HG02870 (cell line): ENCODE measurements around the gene KAT7.
"Not testable (repeated sequence)": the region's sequence is repeated elsewhere in the genome, so short reads cannot be mapped to it uniquely, and the experiment has no call there.

Experiments used
- ATAC-seq: cut with Tn5 transposase; IDR thresholded peaks from one replicate; pipeline ENCODE4 v1.9.1; 2021; ENCODE audit warnings: mild to moderate bottlenecking, moderate library complexity; ENCODE audit not compliant: unreplicated experiment

KAT7 gene

DNA sequence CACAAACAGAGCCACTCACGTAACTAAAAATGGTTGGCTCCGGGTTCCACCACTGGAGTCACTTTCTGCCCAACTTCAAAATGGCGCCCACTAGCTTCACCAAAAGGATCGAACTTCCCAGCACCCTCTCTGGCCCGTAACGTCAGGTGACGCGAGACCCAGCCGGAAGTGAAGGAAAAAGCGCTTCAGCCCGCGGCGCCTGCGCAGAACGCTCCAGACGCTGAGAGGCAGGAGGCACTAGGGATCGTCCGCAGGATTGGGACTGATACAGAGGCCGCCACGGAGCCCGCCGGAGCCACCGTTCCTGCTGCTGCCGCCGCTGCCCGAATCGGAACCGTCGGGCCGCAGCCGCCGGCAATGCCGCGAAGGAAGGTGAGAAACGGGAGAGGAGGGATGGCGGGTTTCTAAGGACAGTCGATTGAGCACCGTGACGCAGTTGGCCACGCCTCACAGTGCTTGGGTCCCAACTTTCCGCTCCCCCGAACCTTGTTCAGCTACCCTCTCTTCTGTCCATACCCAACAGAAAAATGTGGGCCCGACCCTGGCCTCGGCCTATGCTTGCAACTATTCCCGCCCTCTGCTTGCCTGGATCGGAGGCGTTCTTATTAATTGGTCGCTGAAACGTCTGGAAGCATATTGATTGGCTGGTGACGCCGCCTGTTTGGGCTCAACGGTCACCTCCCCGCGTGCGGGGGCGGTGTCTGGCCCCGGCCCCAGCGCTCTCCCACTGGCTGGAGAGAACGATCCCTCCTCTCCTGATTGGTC lies at the start of gene KAT7:
TSS of gene KAT7 (plus strand) at position 204 of the 765 bp plus-strand sequence. CDS start at position 358, 154 bp downstream.
- peak; percentile 88 for ATAC-seq

DNA sequence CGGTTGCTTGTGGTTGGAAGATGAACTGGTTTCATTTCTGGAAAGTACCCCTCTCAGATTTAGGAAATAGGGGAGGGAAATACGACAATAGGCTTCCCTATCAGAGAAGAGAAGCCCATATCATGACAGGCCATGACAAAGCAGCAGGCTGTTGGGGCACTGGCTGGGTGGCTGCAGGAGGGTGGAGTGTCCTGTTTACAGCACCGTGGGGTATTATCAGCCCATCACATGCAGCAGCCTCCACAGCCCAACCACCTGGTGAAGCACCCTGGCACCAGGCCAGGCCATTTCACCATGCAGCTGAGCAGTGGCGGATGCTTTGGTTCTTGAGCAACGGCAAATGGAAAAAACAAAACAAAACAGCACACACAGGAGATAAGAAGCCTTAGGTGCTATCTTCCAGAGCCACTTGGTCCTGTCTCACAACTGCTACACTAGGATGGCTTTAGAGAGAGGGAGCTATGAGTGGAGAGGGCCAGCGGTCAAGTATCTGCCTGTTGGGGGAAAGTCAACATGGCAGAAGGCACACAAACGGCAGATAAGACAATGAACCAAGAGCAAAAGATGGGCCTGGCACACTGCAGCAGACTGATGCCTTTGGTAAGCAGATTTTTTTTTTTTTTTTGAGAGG lies 48.7 kb upstream of the KAT7 start:
- ATAC-seq, result no peak

DNA sequence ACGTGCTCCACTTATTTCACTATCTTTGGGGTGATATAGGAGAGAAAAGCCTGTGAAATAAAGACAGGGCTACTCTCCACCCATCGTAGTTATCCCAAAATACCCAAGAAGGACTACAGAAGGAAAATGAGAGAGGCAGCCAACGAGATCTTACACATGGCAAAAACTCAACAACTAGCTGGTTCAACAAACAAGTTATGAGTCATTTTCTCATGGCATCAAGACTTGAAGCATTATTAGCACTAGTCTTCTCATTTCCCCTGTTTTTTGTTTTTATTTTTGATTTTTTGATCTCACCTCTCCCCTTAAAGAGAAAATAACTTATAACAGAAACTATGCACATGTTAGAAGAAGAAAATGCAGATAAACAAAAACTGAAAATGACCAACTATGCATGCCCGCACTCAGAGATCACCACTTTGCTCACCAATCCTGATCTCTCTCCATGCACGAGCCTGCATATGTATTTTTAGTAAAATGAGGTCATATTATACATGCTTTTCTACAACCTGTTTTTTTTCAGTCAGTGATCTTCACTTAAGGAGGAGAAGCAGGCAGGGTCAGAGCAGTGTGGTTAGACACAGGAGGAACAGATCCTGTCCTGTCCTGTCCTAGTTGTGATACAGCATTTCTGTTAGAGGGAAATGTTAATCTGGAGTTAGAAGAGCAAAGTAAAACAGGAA lies 47.3 kb upstream of the KAT7 start:
- ATAC-seq, result peak; percentile 49

DNA sequence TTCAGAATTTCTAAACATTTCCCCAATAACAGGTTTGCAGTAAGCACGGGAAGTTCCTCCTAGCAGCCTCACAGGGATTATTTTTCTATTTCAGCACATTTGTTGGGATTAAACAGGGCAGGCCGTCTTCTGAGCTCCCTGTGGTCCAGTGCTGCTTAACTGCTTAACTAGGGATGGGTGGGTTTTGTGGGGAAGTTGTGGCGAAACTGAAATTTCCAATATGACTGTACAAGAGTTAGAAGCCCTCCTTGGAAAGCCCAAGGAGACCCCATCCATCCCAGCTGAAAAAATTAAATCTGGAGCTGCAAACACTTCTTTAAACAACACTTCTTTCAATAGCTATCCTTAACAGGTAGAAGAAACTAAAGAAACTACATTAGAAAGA lies 46.8 kb upstream of the KAT7 start:
- ATAC-seq, result no peak

DNA sequence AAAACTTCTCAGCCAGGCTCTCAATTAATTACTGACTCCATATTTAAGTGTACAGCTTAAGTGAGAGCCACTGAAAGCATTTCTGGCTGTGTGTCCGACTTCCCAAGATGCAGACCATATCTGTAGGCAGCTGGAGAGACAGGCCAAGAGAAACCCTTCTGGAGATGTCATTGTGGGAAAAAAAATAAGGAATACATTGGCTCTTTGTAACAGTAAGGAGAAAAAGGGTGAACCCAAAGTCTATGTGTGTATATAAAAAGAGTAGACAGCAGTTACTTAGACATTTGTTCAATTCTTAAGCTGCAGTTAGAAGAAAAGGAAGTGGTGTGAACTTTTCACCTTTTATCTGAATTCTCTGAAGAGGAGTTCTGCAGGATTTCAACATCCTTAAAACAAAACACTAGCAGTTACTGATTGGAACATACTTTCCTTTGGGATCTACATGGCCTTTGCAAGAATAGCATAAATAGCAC lies 46.3 kb upstream of the KAT7 start:
- ATAC-seq, result no peak

DNA sequence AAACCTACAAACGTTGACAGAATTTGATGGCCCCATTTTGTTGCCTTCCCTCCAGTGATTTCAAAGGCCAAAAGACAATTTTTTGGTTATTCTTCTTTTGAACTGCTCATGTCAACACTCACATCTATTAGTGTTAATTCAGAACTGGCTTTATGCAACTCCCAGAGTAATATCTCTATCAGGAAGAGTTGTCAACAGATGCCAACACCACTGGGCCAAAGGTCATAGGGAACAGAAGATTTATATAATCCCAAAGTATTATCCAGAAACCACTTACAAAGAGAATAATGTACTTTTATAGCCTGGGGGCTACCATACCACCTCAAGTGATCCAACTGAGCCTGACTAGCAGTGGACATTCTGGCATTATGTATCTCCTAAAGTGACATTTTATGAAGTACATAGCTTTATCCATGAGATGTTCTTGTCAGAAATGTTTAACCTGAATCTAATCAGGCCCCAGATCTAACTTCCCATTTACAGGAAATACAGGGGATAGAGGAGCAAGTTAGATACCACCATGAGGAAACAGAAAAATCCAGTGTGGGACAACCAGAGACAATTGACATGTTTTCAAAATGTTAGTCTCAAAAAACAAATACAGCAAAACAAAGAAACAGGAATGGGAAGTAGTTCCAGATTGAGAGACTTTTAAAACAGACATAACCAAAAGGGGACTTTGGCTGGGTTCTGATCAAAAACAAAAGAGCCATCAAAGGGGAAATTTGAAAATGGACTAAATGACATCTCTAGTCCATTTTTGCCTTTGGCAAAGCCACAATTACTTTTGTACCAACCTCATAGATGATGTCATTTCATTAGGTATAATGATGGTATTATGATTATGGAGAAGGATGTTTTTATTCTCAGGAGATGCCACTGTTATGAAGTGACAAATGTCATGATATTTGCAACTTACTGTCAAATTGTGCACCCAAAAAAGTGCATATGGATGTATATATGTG lies 43.0 kb upstream of the KAT7 start:
- ATAC-seq, result no peak

DNA sequence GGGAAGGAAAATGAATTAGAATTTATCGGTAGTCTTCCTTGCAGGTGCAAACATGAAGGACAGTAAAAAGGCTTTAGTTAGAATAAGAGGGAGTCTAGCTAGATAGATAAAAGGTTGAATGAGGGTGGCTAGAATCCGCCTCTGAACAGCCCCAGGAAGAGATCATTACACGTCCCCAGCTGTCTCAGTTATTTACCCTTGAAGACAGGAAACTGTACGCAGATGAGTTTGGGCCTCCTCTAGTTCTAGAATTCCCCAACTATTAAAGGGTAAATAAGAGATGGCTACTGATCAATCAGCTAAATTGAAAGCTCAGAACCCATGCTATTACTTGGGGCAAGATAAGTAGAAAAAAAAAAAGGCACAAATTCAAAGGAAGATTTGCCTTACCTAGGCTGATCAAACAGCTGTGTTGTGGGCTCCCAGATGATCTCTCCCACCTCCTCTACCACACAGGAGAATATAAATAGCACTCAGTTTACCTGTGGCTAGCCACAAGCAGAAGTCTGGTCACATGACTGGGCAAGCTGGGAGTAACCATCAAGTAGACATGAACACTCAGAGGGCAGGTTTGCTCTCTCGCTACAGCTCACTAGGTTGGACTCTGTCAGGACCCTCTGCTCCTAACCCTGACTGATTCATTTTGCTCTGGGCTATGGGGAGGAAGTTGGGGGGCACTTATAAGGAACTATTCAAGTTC lies 41.5 kb upstream of the KAT7 start:
- ATAC-seq, result peak; percentile 51

DNA sequence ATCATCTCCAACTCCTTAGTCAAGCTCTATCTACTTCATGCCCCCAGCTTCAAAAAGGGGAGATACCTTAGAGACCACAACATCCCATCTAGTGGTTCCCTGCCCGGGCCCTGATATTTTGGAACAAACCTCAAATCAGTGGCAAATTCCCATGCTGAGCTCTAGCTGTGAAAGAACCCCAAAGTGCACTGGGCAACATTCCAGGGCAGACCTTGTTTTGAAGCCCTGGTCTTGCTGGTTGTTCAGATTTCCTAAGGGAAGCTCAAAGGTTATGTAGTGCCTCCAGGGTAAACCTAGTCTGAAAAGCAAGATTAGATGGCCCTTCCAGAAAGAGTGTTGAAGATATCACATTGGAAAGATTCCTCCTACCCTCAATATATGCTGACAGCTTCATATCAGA lies 40.8 kb upstream of the KAT7 start:
- ATAC-seq, result no peak

DNA sequence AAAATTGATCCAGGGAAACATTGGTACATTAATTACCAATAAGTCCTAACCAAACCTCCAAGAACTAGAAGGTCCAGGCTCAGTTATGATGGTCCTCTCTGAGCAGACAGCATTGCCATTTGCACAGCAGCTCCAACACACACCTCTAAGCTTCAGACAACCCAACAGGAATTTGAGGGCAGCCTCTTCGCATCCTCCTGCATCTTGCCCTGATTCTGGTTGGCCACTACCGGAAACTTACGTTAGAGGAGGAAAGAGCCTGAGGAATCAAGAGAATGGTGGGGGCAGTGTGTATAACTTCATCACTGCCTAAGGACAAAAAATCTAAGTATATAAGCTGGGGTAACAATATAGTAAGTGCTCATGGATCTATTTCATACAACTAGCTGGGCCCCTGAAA lies 40.3 kb upstream of the KAT7 start:
- no peak for ATAC-seq

DNA sequence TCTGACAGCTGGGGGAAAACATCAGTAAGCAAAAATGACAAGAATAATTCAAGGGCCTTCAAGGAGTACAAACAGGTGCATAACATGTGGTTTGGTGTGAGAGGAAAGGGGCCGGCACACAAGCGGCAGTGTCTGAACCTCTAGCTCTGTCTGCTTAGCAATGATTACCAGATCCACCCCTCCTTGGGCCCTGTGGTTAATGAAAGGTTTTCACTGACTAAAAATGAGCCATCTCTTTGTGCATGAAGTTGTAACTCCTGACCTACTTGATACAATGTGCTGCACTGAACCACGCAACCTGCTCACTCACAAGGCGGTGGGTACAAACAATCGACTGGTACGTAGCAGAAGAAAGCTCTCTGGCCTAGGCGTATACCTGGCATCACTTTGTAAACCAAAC lies 39.7 kb upstream of the KAT7 start:
- ATAC-seq, result peak; percentile 83

DNA sequence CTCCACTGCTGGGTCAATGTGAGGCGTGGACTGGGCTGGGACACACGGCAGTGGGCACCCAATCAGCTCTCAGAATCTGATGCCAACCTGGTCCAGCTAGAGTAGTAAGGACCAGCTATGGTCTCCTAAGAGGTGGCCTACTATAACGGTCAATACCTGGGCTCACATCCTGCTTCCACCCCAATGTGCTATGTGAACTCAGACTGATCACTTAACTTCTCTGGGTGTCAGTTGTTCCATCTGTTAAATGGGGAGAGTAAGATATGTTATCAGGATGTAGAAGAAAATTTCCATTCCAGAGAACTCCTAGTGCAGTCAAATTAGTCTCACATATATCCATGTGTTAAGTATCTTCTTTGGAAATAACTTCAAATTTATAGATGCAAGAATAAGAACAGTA lies 38.8 kb upstream of the KAT7 start:
- no peak for ATAC-seq

DNA sequence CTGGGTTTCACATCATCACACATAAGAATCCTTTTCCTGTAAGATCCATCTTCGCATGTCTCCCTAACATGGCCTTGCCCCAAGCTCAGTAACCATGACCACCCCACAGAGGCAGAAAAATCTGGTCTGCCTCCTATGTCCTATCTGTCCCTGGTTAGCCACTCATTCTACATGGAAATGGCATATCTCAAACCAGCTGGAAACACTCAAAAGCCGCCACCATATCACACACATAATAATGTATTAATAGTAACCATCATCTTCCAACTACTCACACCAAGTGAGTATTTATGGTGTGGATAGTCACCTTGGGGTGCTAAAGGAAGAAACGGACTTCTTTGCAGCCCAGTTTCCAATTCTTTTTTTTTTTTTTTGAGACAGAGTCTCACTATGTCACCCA lies 36.0 kb upstream of the KAT7 start:
- no peak for ATAC-seq

DNA sequence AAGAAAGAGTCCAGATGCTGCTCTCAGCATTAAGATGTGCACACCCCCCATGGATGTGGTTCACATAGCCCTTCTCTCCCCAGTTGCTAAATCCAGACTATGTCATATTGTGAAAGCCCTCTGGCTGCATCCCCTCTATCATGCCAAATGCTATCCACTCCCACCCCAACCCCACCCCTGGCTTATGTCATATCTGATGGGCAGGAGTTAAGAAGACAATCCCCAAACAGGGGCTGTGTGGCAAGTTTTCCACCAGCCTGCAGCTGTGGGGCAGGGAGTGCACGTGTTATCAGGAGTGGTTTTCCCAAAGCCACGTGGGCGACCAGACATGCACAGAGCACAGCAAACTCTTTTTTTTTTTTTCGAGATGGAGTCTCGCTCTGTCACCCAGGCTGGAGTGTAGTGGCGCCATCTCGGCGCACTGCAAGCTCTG lies 34.5 kb upstream of the KAT7 start:
- no peak for ATAC-seq

DNA sequence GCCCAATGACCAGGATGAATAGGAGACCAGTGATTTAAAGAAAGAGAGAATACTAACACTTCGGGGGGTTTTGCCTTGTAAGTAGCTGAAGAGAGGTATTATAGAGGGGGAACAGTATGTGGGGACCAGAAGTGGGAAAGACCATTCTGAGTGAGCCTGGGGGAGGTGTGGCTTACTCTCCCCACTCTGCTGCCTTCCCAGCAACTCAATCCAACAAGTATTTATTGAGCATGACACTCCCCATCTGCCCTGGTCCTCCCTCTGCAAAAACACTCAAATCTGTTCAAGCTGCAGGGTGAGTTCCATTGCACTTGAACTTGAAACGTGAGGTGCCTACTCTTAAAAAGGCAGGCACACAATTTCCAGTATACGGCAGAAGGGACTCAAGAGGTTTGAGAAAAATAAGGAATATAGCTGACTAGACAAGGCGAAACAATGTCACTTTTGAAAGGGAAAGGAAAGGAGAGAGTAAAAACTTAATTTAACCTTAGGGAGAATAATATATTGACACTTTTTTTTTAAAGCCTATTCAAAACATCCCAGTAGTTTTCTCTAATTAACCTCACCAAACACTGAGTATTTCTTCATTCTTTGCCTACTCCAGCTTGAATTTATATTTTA lies 32.7 kb upstream of the KAT7 start:
- no peak for ATAC-seq

DNA sequence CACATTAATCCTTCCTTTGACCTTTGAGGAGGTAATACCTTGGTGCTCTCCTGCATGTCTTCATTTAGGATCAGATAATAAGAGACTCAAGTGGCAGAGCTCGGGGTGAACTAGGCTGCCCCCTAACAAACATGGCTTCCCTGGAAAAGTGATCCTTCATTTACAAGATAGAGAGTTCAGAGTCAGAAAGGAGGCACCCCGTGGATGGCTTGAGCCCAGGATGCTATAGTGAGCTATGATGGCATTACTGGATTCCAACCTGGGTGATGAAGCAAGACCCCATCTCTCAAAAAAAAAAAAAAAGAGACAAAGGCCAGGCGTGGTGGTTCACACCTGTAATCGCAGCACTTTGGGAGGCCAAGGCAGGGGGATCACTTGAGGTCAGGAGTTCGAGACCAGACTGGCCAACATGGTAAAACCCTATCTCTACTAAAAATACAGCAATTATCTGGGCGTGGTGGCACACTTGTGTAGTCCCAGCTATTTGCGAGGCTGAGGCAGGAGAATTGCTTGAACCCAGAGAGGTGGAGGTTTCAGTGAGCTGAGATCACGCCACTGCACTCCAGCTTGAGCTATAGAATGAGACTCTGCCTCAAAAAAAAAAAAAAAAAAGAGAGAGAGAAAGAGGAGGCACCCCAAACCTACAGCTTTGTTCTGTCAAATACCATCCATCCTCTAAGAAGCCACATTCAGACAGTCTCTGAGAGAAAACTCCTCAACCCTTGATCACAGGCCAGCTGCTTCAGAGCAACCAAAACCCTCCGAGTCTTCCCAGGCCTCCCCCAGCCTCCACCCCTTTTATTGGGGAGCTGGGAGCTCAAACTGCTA lies 31.9 kb upstream of the KAT7 start:
- no peak for ATAC-seq

DNA sequence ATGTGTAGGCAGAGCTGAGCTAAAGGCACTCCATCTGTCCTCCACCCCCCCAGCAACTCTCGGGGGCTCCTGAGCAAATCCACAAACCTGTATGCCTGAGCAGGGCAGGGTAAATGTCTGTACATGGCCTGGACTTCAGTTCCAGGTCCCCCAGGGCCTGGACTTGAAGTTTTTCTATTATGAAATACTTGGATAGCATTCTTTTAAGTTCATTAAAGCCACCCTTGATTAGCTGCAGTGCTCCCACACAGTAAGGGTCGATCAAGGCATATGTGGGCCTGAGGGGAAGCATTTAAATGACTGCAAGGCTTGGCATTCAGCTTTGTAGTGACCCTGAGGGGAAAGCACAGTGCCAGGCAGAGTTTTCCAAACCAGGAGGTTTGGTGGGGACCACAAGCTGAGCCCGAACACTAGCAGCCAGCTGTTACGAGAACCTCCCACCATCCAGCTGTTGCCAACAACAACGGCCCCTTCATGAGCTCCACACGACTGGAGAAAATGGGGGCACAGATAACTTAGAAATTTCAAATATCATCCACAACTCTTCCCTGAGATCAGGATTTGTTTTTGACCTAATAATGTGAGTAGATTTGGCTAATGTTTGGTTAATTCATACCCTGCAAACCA lies 31.2 kb upstream of the KAT7 start:
- ATAC-seq, result no peak

DNA sequence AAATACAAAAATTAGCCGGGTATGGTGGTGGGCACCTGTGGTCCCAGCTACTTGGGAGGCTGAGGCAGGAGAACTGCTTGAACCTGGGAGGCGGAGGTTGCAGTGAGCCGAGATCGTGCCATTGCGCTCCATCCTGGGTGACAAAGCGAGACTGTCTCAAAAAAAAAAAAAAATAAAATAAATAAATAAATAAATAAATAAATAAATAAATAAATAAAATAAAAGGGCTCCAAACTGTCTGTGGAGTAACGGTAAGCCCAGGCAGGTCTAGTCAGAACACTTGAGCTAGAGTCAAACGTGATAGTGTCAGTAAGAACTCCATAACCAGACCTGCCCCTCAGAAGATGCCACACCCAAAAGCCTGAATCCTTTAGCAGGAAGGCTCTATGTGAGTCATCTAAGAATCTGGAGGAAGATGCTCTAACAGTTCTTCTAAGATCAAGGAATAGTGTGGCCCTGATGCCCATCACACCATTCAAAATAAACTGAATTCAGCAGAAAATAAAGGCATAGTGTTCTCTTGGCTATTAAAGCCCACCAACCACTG lies 29.9 kb upstream of the KAT7 start:
- not testable (repeated sequence) for ATAC-seq

DNA sequence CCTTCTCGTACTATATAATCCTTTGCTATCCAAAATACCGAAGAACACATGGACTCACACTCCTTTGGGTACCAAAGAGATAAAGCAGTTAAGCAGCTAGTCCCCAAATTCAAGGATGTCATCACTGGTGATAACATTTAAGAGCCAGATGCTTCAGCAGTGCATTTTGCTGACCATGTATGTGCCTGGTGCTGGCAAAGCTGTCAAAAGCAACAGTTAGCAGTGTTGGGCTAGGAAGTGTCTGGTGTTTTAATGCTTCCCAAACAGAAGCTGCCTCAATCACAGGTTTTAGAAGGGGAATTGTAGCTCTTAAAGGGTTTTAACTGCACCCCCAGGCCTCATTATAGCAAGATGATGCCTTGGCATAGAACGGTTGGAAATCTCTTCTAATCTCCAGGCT lies 29.3 kb upstream of the KAT7 start:
- no peak for ATAC-seq
